ENCODE measurements around the gene TSPAN4. TPM values are rescaled to one million over a fixed set of nuclear protein-coding genes. Genes with fewer than 3 reads are reported as not detected.

Gene TSPAN4
- total and polyA plus RNA-seq, 4 donors, result 16.5 to 38.1 (median 30.4) TPM

GRCh38 chr11:825366-826226 lies 17.1 kb upstream of the TSPAN4 start:
- no peak for DNase-seq (ENCODE audit: low spot score)
- no peaks in the 10 kb centered on the region for H3K9me3 ChIP-seq (ENCODE audit: control insufficient read depth in 4 of 4, low read length in 3 of 4)
- peak overlapping the region; percentile 15 to 46 for H3K27ac ChIP-seq (ENCODE audit: low read depth in 1 of 2, low read length in 2 of 2)
- H3K27me3 ChIP-seq (ENCODE audit: control insufficient read depth in 4 of 4, insufficient read depth in 4 of 4, low read length in 3 of 4), result no peaks in the 10 kb centered on the region
- TF ChIP-seq EGR1 (IDR thresholded peaks at IDR 0.05; ENCODE audit: low read depth in 2 of 2) (peak in 1 of 2 donors; percentile 52), HNF4G (IDR thresholded peaks at IDR 0.05) (no peak), JUND (IDR thresholded peaks at IDR 0.05) (peak in 1 of 2 donors; percentile 41), RXRA (IDR thresholded peaks at IDR 0.05) (peak in 1 of 2 donors; percentile 70), HNF4A (conservative IDR thresholded peaks at IDR 0.05) (peak; percentile 6 to 67), SP1 (IDR thresholded peaks at IDR 0.05) (peak; percentile 14), FOXA1 (IDR thresholded peaks at IDR 0.05) (no peak)
- no peak overlapping the region for H3K9ac ChIP-seq (ENCODE audit: low read depth in 1 of 2, low read length in 2 of 2)
- peaks cover 0 to 15% (median 3%) of the 10 kb centered on the region in 4 donors for H3K36me3 ChIP-seq (ENCODE audit: control insufficient read depth in 4 of 4, insufficient read depth in 3 of 4, low read depth in 1 of 4, low read length in 3 of 4)
- peaks cover 59 to 91% (median 73%) of the 10 kb centered on the region in 4 donors for H3K4me1 ChIP-seq (ENCODE audit: control insufficient read depth in 4 of 4, insufficient read depth in 4 of 4, low read length in 3 of 4)
- WGBS, result 50% methylated on average over 12 of the region's 12 CpGs
- H3K4me3 ChIP-seq (ENCODE audit: low read depth in 1 of 3, low read length in 3 of 3), result no peak overlapping the region

- Histone ChIP-seq H3K9ac (ENCODE audit: low read depth in 1 of 2, low read length in 2 of 2) (no peak overlapping the region), H3K36me3 (ENCODE audit: control insufficient read depth in 4 of 4, insufficient read depth in 3 of 4, low read depth in 1 of 4, low read length in 3 of 4) (peaks cover 0 to 15% (median 3%) of the 10 kb centered on the region in 4 donors), H3K27ac (ENCODE audit: low read depth in 1 of 2, low read length in 2 of 2) (no peak overlapping the region), H3K4me1 (ENCODE audit: control insufficient read depth in 4 of 4, insufficient read depth in 4 of 4, low read length in 3 of 4) (peaks cover 60 to 91% (median 75%) of the 10 kb centered on the region in 4 donors), H3K27me3 (ENCODE audit: control insufficient read depth in 4 of 4, insufficient read depth in 4 of 4, low read length in 3 of 4) (no peaks in the 10 kb centered on the region), H3K4me3 (ENCODE audit: low read depth in 1 of 3, low read length in 3 of 3) (no peak overlapping the region), H3K9me3 (ENCODE audit: control insufficient read depth in 4 of 4, low read length in 3 of 4) (no peaks in the 10 kb centered on the region)
- no peak for TF ChIP-seq RXRA (IDR thresholded peaks at IDR 0.05)
- TF ChIP-seq ATF3 (IDR thresholded peaks at IDR 0.05), result no peak
- TF ChIP-seq CTCF (IDR thresholded peaks at IDR 0.05; ENCODE audit: low read depth, low read length, missing input control), result no peak
- no peak for TF ChIP-seq NR2F2 (IDR thresholded peaks at IDR 0.05)
- TF ChIP-seq REST (IDR thresholded peaks at IDR 0.05), result no peak
- no peak for TF ChIP-seq FOXA2 (IDR thresholded peaks at IDR 0.05)
- no peak for TF ChIP-seq MAX (IDR thresholded peaks at IDR 0.05)
- no peak for TF ChIP-seq GABPA (IDR thresholded peaks at IDR 0.05 in 1 of 2, conservative IDR thresholded peaks at IDR 0.05 in 1 of 2)
- TF ChIP-seq YY1 (IDR thresholded peaks at IDR 0.05), result no peak
- no peak for TF ChIP-seq HNF4A (conservative IDR thresholded peaks at IDR 0.05)
- TF ChIP-seq HNF4G (IDR thresholded peaks at IDR 0.05), result no peak
- TF ChIP-seq RAD21 (IDR thresholded peaks at IDR 0.05), result no peak
- no peak for TF ChIP-seq SP1 (IDR thresholded peaks at IDR 0.05)
- TF ChIP-seq TAF1 (conservative IDR thresholded peaks at IDR 0.05), result no peak
- TF ChIP-seq FOXA1 (IDR thresholded peaks at IDR 0.05), result no peak
- TF ChIP-seq JUND (IDR thresholded peaks at IDR 0.05), result no peak
- no peak for TF ChIP-seq EGR1 (IDR thresholded peaks at IDR 0.05; ENCODE audit: low read depth in 2 of 2)
- TF ChIP-seq ZBTB33 (IDR thresholded peaks at IDR 0.05), result no peak
- no peak for DNase-seq (ENCODE audit: low spot score)
- 56% methylated on average over 9 of the region's 9 CpGs for WGBS
Measured at GRCh38 chr11:826227-826621, 16.4 kb upstream of the TSPAN4 start.
